ENCODE results near the gene OR10H5. TPM values are rescaled to one million over a fixed set of nuclear protein-coding genes. Genes with fewer than 3 reads are reported as not detected.
"Not testable (repeated sequence)": the region's sequence is repeated elsewhere in the genome, so short reads cannot be mapped to it uniquely, and the experiment has no call there.

The OR10H5 gene
- total and polyA plus RNA-seq, 4 experiments from 2014 or later = not detected

DNA sequence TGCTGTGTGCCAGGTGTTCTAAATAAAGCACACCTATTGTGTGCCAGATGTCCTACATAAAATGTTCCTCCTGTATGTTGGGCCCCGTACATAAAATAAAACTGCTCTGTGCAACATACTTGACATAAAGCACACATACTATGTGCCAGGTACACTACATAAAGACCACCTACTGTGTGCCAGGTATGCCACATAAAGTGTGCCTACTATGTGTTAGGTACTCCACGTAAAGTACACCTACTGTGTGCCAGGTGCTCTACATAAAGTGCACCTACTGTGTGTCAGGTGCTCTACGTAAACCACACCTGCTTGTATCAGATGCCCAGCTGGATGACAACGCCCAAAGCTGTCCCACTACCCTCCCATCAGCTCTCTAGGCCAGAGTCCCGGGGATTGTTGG lies 5.8 kb upstream of the OR10H5 start:
- Mint-ChIP-seq H3K27ac (peak overlapping the region in 1 of 7 donors; percentile 4), H3K27me3 (peaks cover 0 to 3% of the 10 kb centered on the region in 2 donors), H3K4me1 (peaks cover 0 to 10% (median 6%) of the 10 kb centered on the region in 4 donors), H3K9me3 (no peaks in the 10 kb centered on the region), H3K4me3 (no peak overlapping the region), H3K36me3 (no peaks in the 10 kb centered on the region)
- no peak for DNase-seq
- H3K9me3 ChIP-seq (ENCODE audit: control insufficient read depth in 1 of 2, low read length in 2 of 2) = no peaks in the 10 kb centered on the region
- no peaks in the 10 kb centered on the region for H3K27me3 ChIP-seq (ENCODE audit: insufficient read depth, low read length)
- CTCF ChIA-PET (ENCODE audit: partially characterized antibody) = no interaction called here
- no peaks in the 10 kb centered on the region for H3K4me1 ChIP-seq (ENCODE audit: insufficient read depth, low read length)
- no peak overlapping the region for H3K27ac ChIP-seq (ENCODE audit: low read depth, low read length)
- intact Hi-C loops (cut with micrococcal nuclease) = no loop called here
- H3K4me3 ChIP-seq (ENCODE audit: low read length in 2 of 2) = no peak overlapping the region
- no peaks in the 10 kb centered on the region for H3K36me3 ChIP-seq (ENCODE audit: insufficient read depth, low read length)
- POLR2A ChIA-PET (ENCODE audit: partially characterized antibody) = no interaction called here

GRCh38 chr19:15782211-15782610 lies 5.2 kb upstream of the OR10H5 start:
- H3K4me3 Mint-ChIP-seq = no peak overlapping the region
- Histone ChIP-seq H3K36me3 (ENCODE audit: insufficient read depth, low read length) (no peaks in the 10 kb centered on the region), H3K4me1 (ENCODE audit: insufficient read depth, low read length) (no peaks in the 10 kb centered on the region), H3K27me3 (ENCODE audit: insufficient read depth, low read length) (no peaks in the 10 kb centered on the region), H3K4me3 (ENCODE audit: low read length in 2 of 2) (no peak overlapping the region), H3K27ac (ENCODE audit: low read depth, low read length) (no peak overlapping the region), H3K9me3 (ENCODE audit: control insufficient read depth in 1 of 2, low read length in 2 of 2) (no peaks in the 10 kb centered on the region)
- H3K36me3 Mint-ChIP-seq = no peaks in the 10 kb centered on the region
- H3K27me3 Mint-ChIP-seq = peaks cover 0 to 4% of the 10 kb centered on the region in 2 donors
- ChIA-PET CTCF (ENCODE audit: partially characterized antibody) (no interaction called here), POLR2A (ENCODE audit: partially characterized antibody) (no interaction called here)
- peaks cover 0 to 10% (median 6%) of the 10 kb centered on the region in 4 donors for H3K4me1 Mint-ChIP-seq
- intact Hi-C loops (cut with micrococcal nuclease) = no loop called here
- no peaks in the 10 kb centered on the region for H3K9me3 Mint-ChIP-seq
- no peak overlapping the region for H3K27ac Mint-ChIP-seq
- no peak for DNase-seq

GRCh38 chr19:15782896-15783295 lies 4.6 kb upstream of the OR10H5 start:
- H3K27me3 Mint-ChIP-seq; H3K27ac ChIP-seq (ENCODE audit: low read depth, low read length); H3K27me3 ChIP-seq (ENCODE audit: insufficient read depth, low read length); H3K4me1 ChIP-seq (ENCODE audit: insufficient read depth, low read length); DNase-seq; CTCF ChIA-PET (ENCODE audit: partially characterized antibody); H3K4me3 Mint-ChIP-seq; H3K9me3 ChIP-seq (ENCODE audit: control insufficient read depth in 1 of 2, low read length in 2 of 2); H3K4me3 ChIP-seq (ENCODE audit: low read length in 2 of 2); intact Hi-C loops (cut with micrococcal nuclease); H3K36me3 ChIP-seq (ENCODE audit: insufficient read depth, low read length); H3K36me3 Mint-ChIP-seq; POLR2A ChIA-PET (ENCODE audit: partially characterized antibody); H3K9me3 Mint-ChIP-seq: not testable (repeated sequence)
- Mint-ChIP-seq H3K4me1 (peaks cover 1 to 10% (median 6%) of the 10 kb centered on the region in 4 donors), H3K27ac (peak overlapping the region in 1 of 7 donors; percentile 36)

GRCh38 chr19:15788594-15789270 lies 1.3 kb downstream of the OR10H5 start:
- Mint-ChIP-seq H3K4me1 (peaks cover 0 to 1% (median 0%) of the 10 kb centered on the region in 4 donors), H3K27ac (no peak overlapping the region), H3K27me3 (peaks cover 12 to 20% of the 10 kb centered on the region in 2 donors), H3K4me3 (no peak overlapping the region), H3K9me3 (no peaks in the 10 kb centered on the region), H3K36me3 (no peaks in the 10 kb centered on the region)
- POLR2A ChIA-PET (ENCODE audit: partially characterized antibody) = no interaction called here
- Histone ChIP-seq H3K27ac (ENCODE audit: low read depth, low read length) (no peak overlapping the region), H3K36me3 (ENCODE audit: insufficient read depth, low read length) (no peaks in the 10 kb centered on the region), H3K27me3 (ENCODE audit: insufficient read depth, low read length) (no peaks in the 10 kb centered on the region), H3K4me1 (ENCODE audit: insufficient read depth, low read length) (no peaks in the 10 kb centered on the region), H3K4me3 (ENCODE audit: low read length in 2 of 2) (no peak overlapping the region), H3K9me3 (ENCODE audit: control insufficient read depth in 1 of 2, low read length in 2 of 2) (no peaks in the 10 kb centered on the region)
- CTCF ChIA-PET (ENCODE audit: partially characterized antibody) = no interaction called here
- intact Hi-C loops (cut with micrococcal nuclease) = no loop called here
- DNase-seq = no peak

GRCh38 chr19:15790096-15790495 lies 2.6 kb downstream of the OR10H5 start:
- no peaks in the 10 kb centered on the region for H3K9me3 ChIP-seq (ENCODE audit: control insufficient read depth in 1 of 2, low read length in 2 of 2)
- no peak for DNase-seq
- CTCF ChIA-PET (ENCODE audit: partially characterized antibody) = no interaction called here
- Mint-ChIP-seq H3K36me3 (no peaks in the 10 kb centered on the region), H3K4me3 (no peak overlapping the region), H3K4me1 (peaks cover 0 to 1% (median 0%) of the 10 kb centered on the region in 4 donors), H3K27ac (peak overlapping the region in 1 of 7 donors; percentile 46), H3K27me3 (peaks cover 15 to 22% of the 10 kb centered on the region in 2 donors), H3K9me3 (no peaks in the 10 kb centered on the region)
- no peaks in the 10 kb centered on the region for H3K27me3 ChIP-seq (ENCODE audit: insufficient read depth, low read length)
- H3K36me3 ChIP-seq (ENCODE audit: insufficient read depth, low read length) = no peaks in the 10 kb centered on the region
- no peak overlapping the region for H3K27ac ChIP-seq (ENCODE audit: low read depth, low read length)
- intact Hi-C loops (cut with micrococcal nuclease) = no loop called here
- no peaks in the 10 kb centered on the region for H3K4me1 ChIP-seq (ENCODE audit: insufficient read depth, low read length)
- POLR2A ChIA-PET (ENCODE audit: partially characterized antibody) = no interaction called here
- H3K4me3 ChIP-seq (ENCODE audit: low read length in 2 of 2) = no peak overlapping the region

DNA sequence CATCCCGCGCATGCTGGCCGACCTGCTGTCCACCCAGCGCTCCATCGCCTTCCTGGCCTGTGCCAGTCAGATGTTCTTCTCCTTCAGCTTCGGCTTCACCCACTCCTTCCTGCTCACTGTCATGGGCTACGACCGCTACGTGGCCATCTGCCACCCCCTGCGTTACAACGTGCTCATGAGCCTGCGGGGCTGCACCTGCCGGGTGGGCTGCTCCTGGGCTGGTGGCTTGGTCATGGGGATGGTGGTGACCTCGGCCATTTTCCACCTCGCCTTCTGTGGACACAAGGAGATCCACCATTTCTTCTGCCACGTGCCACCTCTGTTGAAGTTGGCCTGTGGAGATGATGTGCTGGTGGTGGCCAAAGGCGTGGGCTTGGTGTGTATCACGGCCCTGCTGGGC lies 6.8 kb downstream of the OR10H5 start:
- not testable (repeated sequence) for H3K27ac ChIP-seq (ENCODE audit: low read depth, low read length)

DNA sequence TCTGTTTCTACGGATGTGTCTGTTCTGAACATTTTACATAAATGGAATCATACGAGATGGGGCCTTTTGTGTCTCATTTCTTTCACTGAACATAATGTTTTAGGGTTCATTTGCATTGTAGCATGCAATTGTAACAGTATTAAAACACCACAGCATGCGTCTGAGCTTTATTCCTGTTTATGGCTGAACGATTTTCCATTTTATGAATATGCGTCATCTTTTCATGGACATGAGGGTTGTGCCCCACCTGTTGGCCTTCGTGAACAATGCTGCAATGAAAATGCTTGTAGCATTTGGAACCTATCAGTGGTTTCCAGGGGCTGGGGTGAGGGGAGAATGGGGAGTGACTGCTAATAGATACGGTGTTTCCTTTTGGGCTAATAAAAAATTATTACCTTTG lies 22.9 kb downstream of the OR10H5 start:
- Histone ChIP-seq H3K36me3 (ENCODE audit: insufficient read depth, low read length) (no peaks in the 10 kb centered on the region), H3K4me3 (ENCODE audit: low read length in 2 of 2) (no peak overlapping the region), H3K27me3 (ENCODE audit: insufficient read depth, low read length) (no peaks in the 10 kb centered on the region), H3K4me1 (ENCODE audit: insufficient read depth, low read length) (peaks cover 11% of the 10 kb centered on the region), H3K27ac (ENCODE audit: low read depth, low read length) (no peak overlapping the region), H3K9me3 (ENCODE audit: control insufficient read depth in 1 of 2, low read length in 2 of 2) (no peaks in the 10 kb centered on the region)
- Mint-ChIP-seq H3K27ac (no peak overlapping the region), H3K4me1 (peaks cover 6 to 24% (median 14%) of the 10 kb centered on the region in 4 donors), H3K4me3 (no peak overlapping the region), H3K36me3 (no peaks in the 10 kb centered on the region), H3K27me3 (peaks cover 8 to 22% of the 10 kb centered on the region in 2 donors), H3K9me3 (no peaks in the 10 kb centered on the region)
- DNase-seq = no peak
- POLR2A ChIA-PET (ENCODE audit: partially characterized antibody) = no interaction called here
- CTCF ChIA-PET (ENCODE audit: partially characterized antibody) = interaction anchor here (0.7 to 3.7 kb wide), 5 partner anchors 56 to 260 kb away, joined by 3 to 33 read pairs (median 4); no protein-coding TSS in a partner anchor
- intact Hi-C loops (cut with micrococcal nuclease) = loop anchor here (10.0 kb wide), 1 partner anchor 234 kb away; no protein-coding TSS in a partner anchor

More for the DNA sequence above, 6.8 kb downstream of the OR10H5 start:
- H3K4me1 ChIP-seq (ENCODE audit: insufficient read depth, low read length); H3K36me3 Mint-ChIP-seq; H3K27ac Mint-ChIP-seq; CTCF ChIA-PET (ENCODE audit: partially characterized antibody); DNase-seq; H3K36me3 ChIP-seq (ENCODE audit: insufficient read depth, low read length); H3K4me1 Mint-ChIP-seq; H3K9me3 Mint-ChIP-seq; H3K4me3 ChIP-seq (ENCODE audit: low read length in 2 of 2); H3K27me3 ChIP-seq (ENCODE audit: insufficient read depth, low read length); H3K4me3 Mint-ChIP-seq; H3K9me3 ChIP-seq (ENCODE audit: control insufficient read depth in 1 of 2, low read length in 2 of 2); intact Hi-C loops (cut with micrococcal nuclease); POLR2A ChIA-PET (ENCODE audit: partially characterized antibody): not testable (repeated sequence)
- H3K27me3 Mint-ChIP-seq = peaks cover 15 to 18% of the 10 kb centered on the region in 2 donors
